WTC11 (cell line): Measurements from ENCODE around the gene HAO1. TPM values are rescaled to one million over a fixed set of nuclear protein-coding genes. Genes with fewer than 3 reads are reported as not detected.

Experiments
- ATAC-seq: fragments of 200-7000 bp; cut with Tn5 transposase; 2 replicates; pipeline ENCODE4 v1.10.0; 2021; ENCODE audit warnings: mild to moderate bottlenecking, moderate library complexity
- CTCF ChIA-PET: fragments of 300-600 bp; sonication (Branson Sonifier 250); formaldehyde crosslinking; loops from one replicate; lab custom pipeline; 2021; ENCODE audit warnings: antibody characterized with exemption; lab: Charles Lee
- POLR2A ChIA-PET: fragments of 350-600 bp; sonication (Branson Sonifier 250); formaldehyde crosslinking; loops from one replicate; lab custom pipeline; 2021; ENCODE audit warnings: antibody characterized with exemption; lab: Charles Lee
- DNase-seq: peaks from one replicate; pipeline ENCODE4 v3.0.0; 2021; ENCODE audit warnings: low spot score
- H3K27ac Mint-ChIP-seq: 2 replicates; pipeline ENCODE4 v1.8.0; 2021; ENCODE audit warnings: mixed read lengths
- H3K27me3 Mint-ChIP-seq: 2 replicates; pipeline ENCODE4 v1.8.0; 2021; ENCODE audit warnings: low read depth, mild to moderate bottlenecking, moderate library complexity, mixed read lengths
- H3K36me3 Mint-ChIP-seq: 2 replicates; pipeline ENCODE4 v1.8.0; 2021; ENCODE audit warnings: mixed read lengths
- H3K4me1 Mint-ChIP-seq: 2 replicates; pipeline ENCODE4 v1.8.0; 2022; ENCODE audit warnings: mixed read lengths
- H3K4me3 Mint-ChIP-seq: 2 replicates; pipeline ENCODE4 v1.8.0; 2021; ENCODE audit warnings: mild to moderate bottlenecking, moderate library complexity, mixed read lengths
- H3K9me3 Mint-ChIP-seq: 2 replicates; pipeline ENCODE4 v1.8.0; 2021; ENCODE audit warnings: mixed read lengths
- ARID4B ChIP-seq: sonication (generic); formaldehyde crosslinking; IDR thresholded peaks from 2 replicates; pipeline ENCODE4 v1.8.0; 2023; ENCODE audit warnings: missing genetic modification reagents, mild to moderate bottlenecking, borderline replicate concordance
- ATF1 ChIP-seq: sonication (generic); formaldehyde crosslinking; IDR thresholded peaks from 2 replicates; pipeline ENCODE4 v1.8.1; 2023; ENCODE audit warnings: mild to moderate bottlenecking, moderate library complexity, missing genetic modification reagents
- ATF3 ChIP-seq: sonication (generic); formaldehyde crosslinking; conservative IDR thresholded peaks from 2 replicates; pipeline ENCODE4 v1.8.1; 2022; ENCODE audit warnings: mild to moderate bottlenecking, missing genetic modification reagents
- CTCF ChIP-seq: fragments of 200-600 bp; IDR thresholded peaks from 2 replicates; pipeline ENCODE4 v1.8.0; 2022; ENCODE audit warnings: antibody characterized with exemption
- ESRRA ChIP-seq: sonication (generic); formaldehyde crosslinking; IDR thresholded peaks from 2 replicates; pipeline ENCODE4 v1.8.1; 2022; ENCODE audit warnings: mild to moderate bottlenecking, missing genetic modification reagents, borderline replicate concordance
- HMGA2 ChIP-seq: fragments of 250-450 bp; sonication (Bioruptor Pico); IDR thresholded peaks from 2 replicates; pipeline ENCODE4 v1.4.0; 2021; ENCODE audit warnings: mild to moderate bottlenecking, moderate library complexity
- MLX ChIP-seq: sonication (generic); formaldehyde crosslinking; IDR thresholded peaks from 2 replicates; pipeline ENCODE4 v1.8.1; 2023; ENCODE audit warnings: mild to moderate bottlenecking, missing genetic modification reagents, moderate library complexity
- NR2C2 ChIP-seq: sonication (generic); formaldehyde crosslinking; IDR thresholded peaks from 2 replicates; pipeline ENCODE4 v1.8.0; 2022; ENCODE audit warnings: mild to moderate bottlenecking, missing genetic modification reagents
- OVOL2 ChIP-seq: fragments of 250-450 bp; sonication (Bioruptor Pico); IDR thresholded peaks from 2 replicates; pipeline ENCODE4 v1.9.0; 2021; ENCODE audit warnings: mild to moderate bottlenecking, borderline replicate concordance
- PRDM15 ChIP-seq: sonication (generic); formaldehyde crosslinking; IDR thresholded peaks from 2 replicates; pipeline ENCODE4 v1.8.0; 2022; ENCODE audit warnings: missing genetic modification reagents
- SMAD3 ChIP-seq: sonication (generic); formaldehyde crosslinking; IDR thresholded peaks from 2 replicates; pipeline ENCODE4 v1.8.0; 2022; ENCODE audit warnings: missing genetic modification reagents, mild to moderate bottlenecking, borderline replicate concordance
- SOX15 ChIP-seq: fragments of 250-450 bp; sonication (Bioruptor Pico); IDR thresholded peaks from 2 replicates; pipeline ENCODE4 v1.9.0; 2021; ENCODE audit warnings: mild to moderate bottlenecking
- USF1 ChIP-seq: sonication (generic); formaldehyde crosslinking; IDR thresholded peaks from 2 replicates; pipeline ENCODE4 v1.8.0; 2022; ENCODE audit warnings: mild to moderate bottlenecking, missing genetic modification reagents
- ZMAT4 ChIP-seq: fragments of 250-450 bp; sonication (Bioruptor Pico); IDR thresholded peaks from 2 replicates; pipeline ENCODE4 v1.9.0; 2021; ENCODE audit warnings: mild to moderate bottlenecking
- ZNF512 ChIP-seq: sonication (generic); formaldehyde crosslinking; IDR thresholded peaks from 2 replicates; pipeline ENCODE4 v1.8.1; 2022; ENCODE audit warnings: missing genetic modification reagents, borderline replicate concordance
- total RNA-seq: library from RNA; stranded (reverse); gene quantifications from 3 replicates; pipeline ENCODE4 v1.2.3, GENCODE V29; 2021

The HAO1 gene
- total RNA-seq, 1 experiment from 2014 or later: not detected

GRCh38 chr20:7911586-7912330 is 28.5 kb downstream of the HAO1 start (continued):
- TF ChIP-seq ZNF512: no peak
- TF ChIP-seq ZMAT4 (CRISPR knock-in tag): no peak
- no peak for TF ChIP-seq OVOL2
- TF ChIP-seq SMAD3 (CRISPR knock-in tag): no peak
- TF ChIP-seq SOX15 (CRISPR knock-in tag): no peak
- no peak for TF ChIP-seq USF1 (CRISPR knock-in tag)
- TF ChIP-seq MLX (CRISPR knock-in tag): no peak
- no peak for TF ChIP-seq ATF1 (CRISPR knock-in tag)
- no peak for TF ChIP-seq ARID4B (CRISPR knock-in tag)
- no peak for TF ChIP-seq HMGA2 (CRISPR knock-in tag)
- no peak for TF ChIP-seq PRDM15 (CRISPR knock-in tag)
- no peak for TF ChIP-seq NR2C2 (CRISPR knock-in tag)

GRCh38 chr20:7908905-7909304 is 31.4 kb downstream of the HAO1 start:
- no peak for ATAC-seq
- DNase-seq: no peak
- ChIA-PET POLR2A (no interaction called here), CTCF (interaction anchor here (0.7 kb wide), 1 partner anchor 814 kb away, joined by 3 read pairs; no protein-coding TSS in a partner anchor)
- TF ChIP-seq ATF3 (CRISPR knock-in tag) (no peak), CTCF (no peak), ESRRA (CRISPR knock-in tag) (no peak), NR2C2 (CRISPR knock-in tag) (no peak)
- Mint-ChIP-seq H3K36me3 (no peaks in the 10 kb centered on the region), H3K27ac (no peak overlapping the region), H3K9me3 (no peaks in the 10 kb centered on the region), H3K4me1 (no peaks in the 10 kb centered on the region), H3K27me3 (no peaks in the 10 kb centered on the region), H3K4me3 (no peak overlapping the region)
